Endothelial cell of umbilical vein (primary cell): ENCODE measurements around the gene GSE1. TPM values are rescaled to one million over a fixed set of nuclear protein-coding genes. Genes with fewer than 3 reads are reported as not detected.

ENCODE experiments used
- BruUV-seq: library from RNA; stranded (reverse); fragments of 400-500 nt; replicated peaks from 2 replicates; lab custom pipeline; 2021; lab: Mats Ljungman, UMichigan
- CTCF ChIA-PET: fragments of 300-600, 350-600 bp; sonication (Branson Sonifier 250); formaldehyde crosslinking; loops from one replicate; lab custom pipeline; 2021; ENCODE audit warnings: antibody characterized with exemption, inconsistent platforms; lab: Charles Lee
- POLR2A ChIA-PET: fragments of 300-600, 350-600 bp; sonication (Branson Sonifier 250); formaldehyde crosslinking; loops from one replicate; lab custom pipeline; 2021; ENCODE audit warnings: antibody characterized with exemption, inconsistent platforms; lab: Charles Lee
- DNase-seq: peaks from one replicate; pipeline ENCODE4 v3.0.0-alpha.2; 2011; ENCODE audit warnings: low read depth, low spot score
- FAIRE-seq: peaks from 2 replicates; lab custom pipeline; 2011; peaks lifted over from hg19 to GRCh38; lab: Jason Lieb, UNC
- H2AFZ ChIP-seq: 2 replicates; pipeline ENCODE4 v1.6.0; 2012; ENCODE audit warnings: low read depth, low read length, control low read depth, inconsistent platforms
- H3K27ac ChIP-seq: 2 replicates; pipeline ENCODE4 v1.5.1; 2011; ENCODE audit warnings: low read depth, mild to moderate bottlenecking, control low read depth, low read length, moderate library complexity; ENCODE audit not compliant: insufficient read depth
- H3K27me3 ChIP-seq, 2 experiments: 2 replicates each; pipeline versions ENCODE4 v1.6.0 to v1.6.1; 2011; ENCODE audit warnings: low read length in 2 of 2, mixed read lengths in 1 of 2; ENCODE audit not compliant: control insufficient read depth in 2 of 2, insufficient read depth in 2 of 2
- H3K36me3 ChIP-seq, 2 experiments: 2 replicates in 1 of 2; 3 replicates in 1 of 2; pipeline ENCODE4 v1.5.1; 2011; ENCODE audit warnings: low read length in 2 of 2, mild to moderate bottlenecking in 1 of 2, moderate library complexity in 1 of 2; ENCODE audit not compliant: control insufficient read depth in 2 of 2, insufficient read depth in 2 of 2; ENCODE audit errors: extremely low read depth in 1 of 2
- H3K4me1 ChIP-seq: 3 replicates; pipeline ENCODE4 v1.5.1; 2011; ENCODE audit warnings: mild to moderate bottlenecking, low read length; ENCODE audit not compliant: control insufficient read depth, insufficient read depth; ENCODE audit errors: extremely low read depth
- H3K4me2 ChIP-seq: 2 replicates; pipeline ENCODE4 v1.6.1; 2011; ENCODE audit warnings: low read length, control low read depth, mixed read lengths; ENCODE audit not compliant: insufficient read depth
- H3K4me3 ChIP-seq, 3 experiments: fragments of 200-600 bp in 1 of 3; sonication (generic), shearing (Covaris generic) in 1 of 3; replicated peaks in 1 of 3; 2 replicates each; pipeline ENCODE4 v1.5.1; 2011 to 2016; ENCODE audit warnings: control low read depth in 3 of 3, low read length in 3 of 3, mild to moderate bottlenecking in 2 of 3, inconsistent platforms in 1 of 3, low read depth in 1 of 3, moderate library complexity in 1 of 3; ENCODE audit not compliant: insufficient read depth in 1 of 3
- H3K79me2 ChIP-seq: 2 replicates; pipeline ENCODE4 v1.6.0; 2012; ENCODE audit warnings: low read length, inconsistent platforms; ENCODE audit not compliant: control insufficient read depth, insufficient read depth
- H3K9ac ChIP-seq: replicated peaks from 2 replicates; pipeline ENCODE3; 2011; ENCODE audit warnings: low read length, control low read depth; ENCODE audit not compliant: insufficient read depth; ENCODE audit errors: extremely low read depth
- H3K9me1 ChIP-seq: replicated peaks from 3 replicates; pipeline ENCODE4 v1.6.0; 2011; ENCODE audit warnings: mild to moderate bottlenecking, low read length; ENCODE audit not compliant: control insufficient read depth, insufficient read depth; ENCODE audit errors: extremely low read depth
- H3K9me3 ChIP-seq: replicated peaks from 2 replicates; pipeline ENCODE4 v1.5.1; 2012; ENCODE audit warnings: low read length, inconsistent platforms; ENCODE audit not compliant: control insufficient read depth, insufficient read depth
- H4K20me1 ChIP-seq: replicated peaks from 2 replicates; pipeline ENCODE3; 2011; ENCODE audit warnings: mild to moderate bottlenecking, low read length; ENCODE audit not compliant: control insufficient read depth, insufficient read depth; ENCODE audit errors: extremely low read depth
- EZH2 ChIP-seq: IDR thresholded peaks from 2 replicates; pipeline ENCODE4 v1.6.1; 2012; ENCODE audit warnings: borderline replicate concordance, low read depth, mild to moderate bottlenecking, moderate library complexity, low read length, inconsistent platforms; ENCODE audit not compliant: severe bottlenecking
- FOS ChIP-seq: IDR thresholded peaks from 2 replicates; pipeline ENCODE4 v1.6.1; 2011; ENCODE audit warnings: mild to moderate bottlenecking, low read length, moderate library complexity, borderline replicate concordance; ENCODE audit not compliant: insufficient read depth
- GATA2 ChIP-seq: IDR thresholded peaks from 2 replicates; pipeline ENCODE4 v1.7.0; 2011; ENCODE audit warnings: low read depth, mild to moderate bottlenecking, moderate library complexity, mixed read lengths, low read length; ENCODE audit not compliant: insufficient read length, insufficient read depth
- JUN ChIP-seq: IDR thresholded peaks from 2 replicates; pipeline ENCODE4 v1.6.1; 2011; ENCODE audit warnings: borderline replicate concordance, low read depth; ENCODE audit not compliant: insufficient read length, insufficient read depth
- POLR2A ChIP-seq: IDR thresholded peaks from 2 replicates; pipeline ENCODE4 v1.6.1; 2012; ENCODE audit warnings: low read depth, mild to moderate bottlenecking, control low read depth, low read length
- POLR2AphosphoS5 ChIP-seq: IDR thresholded peaks from 2 replicates; pipeline ENCODE4 v1.6.1; 2012; ENCODE audit warnings: low read depth, mild to moderate bottlenecking, control low read depth, low read length, moderate library complexity; ENCODE audit not compliant: insufficient read depth
- dilution Hi-C: fragments of 300-500 bp; cut with MboI; formaldehyde crosslinking; loops from one replicate; pipeline ENCODE4 v1.15.0; 2019; ENCODE audit warnings: low sequenced_read_pairs; ENCODE audit not compliant: extremely low pct_ligation_motif_present
- intact Hi-C: fragments of 100-400 bp; cut with micrococcal nuclease; formaldehyde crosslinking; loops from one replicate; pipeline ENCODE4 v1.10.0; 2022
- polyA plus RNA-seq, 4 experiments: library from polyadenylated mRNA; depleted of rRNA in 3 of 4; stranded (reverse) in 3 of 4; unstranded in 1 of 4; fragments of >200 nt; gene quantifications; 2 replicates each; pipeline versions ENCODE4 v1.2.1 to v1.2.3, GENCODE V29; 2011 to 2012; ENCODE audit warnings: missing spikeins in 1 of 4
- total RNA-seq: library from RNA; stranded (reverse); gene quantifications from 2 replicates; pipeline ENCODE4 v1.2.3, GENCODE V29; 2021
- TF ChIP-seq, protein P1 (sequence below), 2 donors: IDR thresholded peaks; 1 replicate in 1 of 2; 2 replicates in 1 of 2; pipeline ENCODE4 v1.5.1; 2011; ENCODE audit warnings: low read length in 2 of 2, mild to moderate bottlenecking in 2 of 2, moderate library complexity in 2 of 2, control low read depth in 1 of 2, inconsistent platforms in 1 of 2, low read depth in 1 of 2; ENCODE audit not compliant: insufficient read depth in 1 of 2; ENCODE audit errors: extremely low read depth in 1 of 2
- TF ChIP-seq, protein P2 (sequence below): IDR thresholded peaks from 2 replicates; pipeline ENCODE4 v1.6.1; 2011; ENCODE audit not compliant: insufficient read depth, insufficient read length

The GSE1 gene
- total and polyA plus RNA-seq, 2 donors (not counting 3 experiments of a cell fraction or from before 2014, with no cell fraction given), result 4.2 to 18.3 TPM

DNA sequence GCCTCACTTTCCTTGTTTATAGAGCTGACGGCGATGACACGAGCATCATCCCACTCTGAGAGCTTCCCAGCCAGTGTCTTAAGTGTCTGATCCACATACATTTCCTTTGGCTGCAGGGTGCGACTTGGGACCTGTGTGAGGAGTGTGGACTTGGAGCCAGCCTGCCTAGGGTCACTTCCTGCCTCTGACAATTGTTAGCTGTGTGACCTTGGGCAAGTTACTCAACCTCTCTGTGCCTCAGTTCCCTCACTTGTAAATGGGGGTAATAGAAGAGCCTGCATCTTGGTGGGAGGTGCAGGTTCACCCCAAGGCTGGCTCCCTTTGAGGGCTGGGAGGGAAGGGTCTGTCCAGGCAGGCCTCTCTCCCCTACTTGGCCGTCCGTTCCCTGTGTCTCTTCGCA lies 27.4 kb upstream of the GSE1 start:
- H3K4me3 ChIP-seq, result no peak overlapping the region
- H3K4me1 ChIP-seq, result no peaks in the 10 kb centered on the region
- dilution Hi-C loops (no loop called here), intact Hi-C loops (no loop called here)
- no peak overlapping the region for H2AFZ ChIP-seq
- DNase-seq, result no peak
- no peak for TF ChIP-seq JUN
- H3K9ac ChIP-seq, result no peak overlapping the region
- no peak overlapping the region for H3K4me2 ChIP-seq
- H3K27ac ChIP-seq, result no peak overlapping the region
- CTCF ChIA-PET, result no interaction called here
- no peaks in the 10 kb centered on the region for H3K36me3 ChIP-seq
- no peak for FAIRE-seq
- H3K79me2 ChIP-seq, result no peaks in the 10 kb centered on the region
- POLR2A ChIA-PET, result no interaction called here
- H3K27me3 ChIP-seq, result no peaks in the 10 kb centered on the region
- H3K9me3 ChIP-seq, result no peaks in the 10 kb centered on the region
- no TSS peak for BruUV-seq
- no peaks in the 10 kb centered on the region for H4K20me1 ChIP-seq
- no peaks in the 10 kb centered on the region for H3K9me1 ChIP-seq

DNA sequence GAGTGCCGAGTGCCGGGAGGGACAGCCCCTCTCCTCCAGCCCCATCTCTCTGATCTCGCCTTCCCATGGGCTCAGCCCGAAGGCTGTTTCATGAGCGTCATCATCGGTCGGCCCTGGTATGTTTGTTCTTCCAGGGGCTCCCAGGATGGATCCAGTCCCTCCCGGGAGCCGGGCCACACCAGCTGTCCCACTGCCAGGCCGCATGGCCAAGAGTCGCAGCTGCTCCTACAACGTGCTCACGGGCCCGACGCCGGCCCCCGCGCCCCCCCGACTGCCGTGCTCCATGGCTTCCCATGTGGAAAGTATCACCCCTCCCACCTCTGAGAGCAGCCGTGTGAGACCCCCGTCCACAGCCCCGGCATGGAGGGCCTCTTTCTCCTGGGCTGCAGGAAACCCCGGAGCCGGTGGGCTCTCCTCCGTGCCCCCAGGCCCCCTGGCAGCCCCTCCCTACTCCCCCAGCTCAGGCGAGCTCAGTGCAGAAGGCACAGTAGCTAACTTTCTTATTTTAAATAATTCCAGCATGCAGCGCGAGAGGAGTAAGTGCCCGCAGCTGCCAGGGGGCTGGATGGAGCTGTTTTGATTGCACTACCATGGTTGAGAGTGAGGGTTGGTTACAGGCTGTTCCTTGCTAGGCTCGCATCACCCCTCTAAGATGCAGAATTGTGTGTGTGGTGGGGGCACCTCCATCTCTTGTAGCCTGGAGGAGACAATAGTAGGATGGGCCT lies 26.6 kb upstream of the GSE1 start:
- Histone ChIP-seq H3K9ac (no peak overlapping the region), H4K20me1 (no peaks in the 10 kb centered on the region), H3K4me1 (no peaks in the 10 kb centered on the region), H3K36me3 (no peaks in the 10 kb centered on the region), H2AFZ (no peak overlapping the region), H3K9me1 (no peaks in the 10 kb centered on the region), H3K79me2 (no peaks in the 10 kb centered on the region), H3K27ac (no peak overlapping the region), H3K4me3 (no peak overlapping the region), H3K27me3 (no peaks in the 10 kb centered on the region), H3K4me2 (no peak overlapping the region), H3K9me3 (no peaks in the 10 kb centered on the region)
- TF ChIP-seq POLR2AphosphoS5 (no peak), POLR2A (no peak), EZH2 (no peak), FOS (no peak), GATA2 (no peak)
- TF ChIP-seq, protein P1, sequence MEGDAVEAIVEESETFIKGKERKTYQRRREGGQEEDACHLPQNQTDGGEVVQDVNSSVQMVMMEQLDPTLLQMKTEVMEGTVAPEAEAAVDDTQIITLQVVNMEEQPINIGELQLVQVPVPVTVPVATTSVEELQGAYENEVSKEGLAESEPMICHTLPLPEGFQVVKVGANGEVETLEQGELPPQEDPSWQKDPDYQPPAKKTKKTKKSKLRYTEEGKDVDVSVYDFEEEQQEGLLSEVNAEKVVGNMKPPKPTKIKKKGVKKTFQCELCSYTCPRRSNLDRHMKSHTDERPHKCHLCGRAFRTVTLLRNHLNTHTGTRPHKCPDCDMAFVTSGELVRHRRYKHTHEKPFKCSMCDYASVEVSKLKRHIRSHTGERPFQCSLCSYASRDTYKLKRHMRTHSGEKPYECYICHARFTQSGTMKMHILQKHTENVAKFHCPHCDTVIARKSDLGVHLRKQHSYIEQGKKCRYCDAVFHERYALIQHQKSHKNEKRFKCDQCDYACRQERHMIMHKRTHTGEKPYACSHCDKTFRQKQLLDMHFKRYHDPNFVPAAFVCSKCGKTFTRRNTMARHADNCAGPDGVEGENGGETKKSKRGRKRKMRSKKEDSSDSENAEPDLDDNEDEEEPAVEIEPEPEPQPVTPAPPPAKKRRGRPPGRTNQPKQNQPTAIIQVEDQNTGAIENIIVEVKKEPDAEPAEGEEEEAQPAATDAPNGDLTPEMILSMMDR (IDR thresholded peaks at IDR 0.05; ENCODE audit: extremely low read depth in 1 of 2, insufficient read depth in 1 of 2, low read depth in 1 of 2, low read length in 2 of 2), result no peak
- TF ChIP-seq, protein P2, sequence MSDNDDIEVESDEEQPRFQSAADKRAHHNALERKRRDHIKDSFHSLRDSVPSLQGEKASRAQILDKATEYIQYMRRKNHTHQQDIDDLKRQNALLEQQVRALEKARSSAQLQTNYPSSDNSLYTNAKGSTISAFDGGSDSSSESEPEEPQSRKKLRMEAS, result no peak
- ChIA-PET POLR2A (no interaction called here), CTCF (no interaction called here)
- FAIRE-seq (no peak), DNase-seq (no peak)
- dilution Hi-C loops (no loop called here), intact Hi-C loops (no loop called here)
- BruUV-seq, result no TSS peak
